ENCODE data around the gene DHRS2. TPM values are rescaled to one million over a fixed set of nuclear protein-coding genes. Genes with fewer than 3 reads are reported as not detected.
"Not testable (repeated sequence)": the region's sequence is repeated elsewhere in the genome, so short reads cannot be mapped to it uniquely, and the experiment has no call there.

DHRS2 gene
- polyA plus RNA-seq, 1 experiment, result 0.09 TPM

DNA sequence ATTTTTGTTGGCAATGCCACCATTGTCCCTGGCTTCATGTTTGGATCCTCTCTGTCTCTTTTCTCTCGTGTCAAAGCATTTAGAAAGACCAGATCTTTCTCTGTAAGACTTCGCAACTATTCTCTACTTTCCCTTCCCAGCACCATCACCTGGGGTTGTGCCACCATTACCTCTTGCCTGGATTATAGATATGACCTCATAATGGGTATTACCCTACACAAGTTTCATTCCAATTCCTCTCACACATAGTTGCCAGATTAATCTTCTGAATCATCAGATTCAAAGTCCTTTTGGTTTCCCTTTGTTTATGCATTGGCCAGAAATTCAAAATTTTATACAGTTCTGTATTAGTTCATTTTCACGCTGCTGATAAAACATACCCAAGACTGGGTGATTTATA is 27.2 kb upstream of the DHRS2 start:
- no peak overlapping the region for H3K4me3 ChIP-seq (ENCODE audit: low read depth, low read length)
- CTCF ChIA-PET, result no interaction called here
- TF ChIP-seq, protein P1, sequence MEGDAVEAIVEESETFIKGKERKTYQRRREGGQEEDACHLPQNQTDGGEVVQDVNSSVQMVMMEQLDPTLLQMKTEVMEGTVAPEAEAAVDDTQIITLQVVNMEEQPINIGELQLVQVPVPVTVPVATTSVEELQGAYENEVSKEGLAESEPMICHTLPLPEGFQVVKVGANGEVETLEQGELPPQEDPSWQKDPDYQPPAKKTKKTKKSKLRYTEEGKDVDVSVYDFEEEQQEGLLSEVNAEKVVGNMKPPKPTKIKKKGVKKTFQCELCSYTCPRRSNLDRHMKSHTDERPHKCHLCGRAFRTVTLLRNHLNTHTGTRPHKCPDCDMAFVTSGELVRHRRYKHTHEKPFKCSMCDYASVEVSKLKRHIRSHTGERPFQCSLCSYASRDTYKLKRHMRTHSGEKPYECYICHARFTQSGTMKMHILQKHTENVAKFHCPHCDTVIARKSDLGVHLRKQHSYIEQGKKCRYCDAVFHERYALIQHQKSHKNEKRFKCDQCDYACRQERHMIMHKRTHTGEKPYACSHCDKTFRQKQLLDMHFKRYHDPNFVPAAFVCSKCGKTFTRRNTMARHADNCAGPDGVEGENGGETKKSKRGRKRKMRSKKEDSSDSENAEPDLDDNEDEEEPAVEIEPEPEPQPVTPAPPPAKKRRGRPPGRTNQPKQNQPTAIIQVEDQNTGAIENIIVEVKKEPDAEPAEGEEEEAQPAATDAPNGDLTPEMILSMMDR (IDR thresholded peaks at IDR 0.05; ENCODE audit: low read depth, low read length), result no peak

DNA sequence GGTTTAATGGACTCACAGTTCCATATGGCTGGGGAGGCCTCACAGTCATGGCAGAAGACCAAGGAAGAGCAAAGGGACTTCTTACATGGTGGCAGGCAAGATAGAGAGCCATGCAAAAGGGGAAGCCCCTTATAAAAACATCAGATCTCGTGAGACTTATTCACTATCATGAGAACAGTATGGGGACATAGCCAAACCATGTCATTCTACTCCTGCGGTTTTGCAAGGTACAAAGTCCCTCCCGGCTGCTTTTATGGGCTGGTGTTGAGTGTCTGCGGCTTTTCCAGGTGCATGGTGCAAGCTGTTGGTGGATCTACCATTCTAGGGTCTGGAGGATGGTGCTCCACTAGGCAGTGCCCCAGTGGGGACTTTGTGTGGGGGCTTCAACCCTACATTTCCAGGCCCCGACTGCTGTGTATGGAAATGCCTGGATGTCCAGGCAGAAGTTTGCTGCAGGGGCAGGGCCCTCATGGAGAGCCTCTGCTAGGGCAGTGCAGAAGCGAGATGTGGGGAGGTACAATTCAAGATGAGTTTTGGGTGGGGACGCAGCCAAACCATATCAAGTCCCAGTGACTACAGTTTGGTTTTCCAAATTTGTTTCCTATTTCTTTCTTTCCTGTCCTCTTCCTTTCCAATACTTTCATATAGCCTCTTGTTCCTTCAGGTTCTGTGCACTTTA is 26.6 kb upstream of the DHRS2 start:
- DNase-seq (ENCODE audit: low read depth, low spot score); H3K27me3 ChIP-seq (ENCODE audit: control insufficient read depth, insufficient read depth, low read length); H3K4me3 ChIP-seq (ENCODE audit: low read depth, low read length); H3K9me3 ChIP-seq (ENCODE audit: control insufficient read depth, insufficient read depth, low read length); H3K27ac ChIP-seq (ENCODE audit: low read depth, low read length); POLR2A ChIA-PET: not testable (repeated sequence)
- CTCF ChIA-PET, result interaction anchor here (0.8 kb wide), 1 partner anchor 56 kb away, joined by 3 read pairs; no protein-coding TSS in a partner anchor

More for the DNA sequence above, 27.2 kb upstream of the DHRS2 start:
- no peak overlapping the region for H3K27ac ChIP-seq (ENCODE audit: low read depth, low read length)
- peaks cover 4% of the 10 kb centered on the region for H3K27me3 ChIP-seq (ENCODE audit: control insufficient read depth, insufficient read depth, low read length)
- DNase-seq (ENCODE audit: low read depth, low spot score), result no peak
- H3K9me3 ChIP-seq (ENCODE audit: control insufficient read depth, insufficient read depth, low read length), result no peaks in the 10 kb centered on the region
- POLR2A ChIA-PET, result no interaction called here

DNA sequence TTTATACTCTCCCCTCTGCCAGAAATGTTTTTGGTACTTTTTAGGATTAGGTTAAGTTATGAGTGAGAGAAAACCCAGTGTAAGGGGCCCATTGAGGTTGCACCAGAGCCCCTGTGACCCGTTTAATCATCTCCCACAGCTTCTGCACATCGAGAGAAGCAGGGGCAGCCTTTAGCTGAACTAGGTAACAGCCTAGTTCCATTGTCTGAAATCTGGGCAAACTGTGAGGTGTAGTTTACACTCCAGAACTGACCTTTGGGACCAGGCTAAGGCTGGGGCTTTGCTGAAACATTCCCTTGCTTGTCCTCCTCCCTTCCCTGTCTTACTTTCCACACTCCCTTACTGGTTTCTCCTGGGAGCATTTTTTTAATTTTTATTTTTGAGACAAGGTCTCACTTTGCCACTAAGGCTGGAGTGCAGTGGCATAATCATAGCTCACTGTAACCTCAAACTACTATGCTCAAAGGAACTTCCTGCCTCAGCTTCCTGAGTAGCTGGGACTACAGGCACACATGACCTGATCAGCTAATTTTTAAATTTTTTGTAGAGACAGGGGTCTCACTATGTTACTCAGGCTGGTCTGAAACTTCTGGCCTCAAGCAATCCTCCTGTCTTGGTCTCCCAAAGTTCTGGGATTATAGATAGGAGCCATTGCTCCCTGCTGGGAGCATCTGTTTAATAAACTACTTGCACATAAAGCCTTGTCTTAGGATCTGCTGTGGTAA is 25.9 kb upstream of the DHRS2 start:
- CTCF ChIA-PET, result interaction anchor here (0.8 to 4.6 kb wide), 2 partner anchors 21 to 56 kb away, joined by 3 to 27 read pairs; no protein-coding TSS in a partner anchor
- no peak for DNase-seq (ENCODE audit: low read depth, low spot score)
- TF ChIP-seq, protein P1 (IDR thresholded peaks at IDR 0.05; ENCODE audit: low read depth, low read length), result no peak
- H3K27me3 ChIP-seq (ENCODE audit: control insufficient read depth, insufficient read depth, low read length), result peaks cover 4% of the 10 kb centered on the region
- no peak overlapping the region for H3K27ac ChIP-seq (ENCODE audit: low read depth, low read length)
- POLR2A ChIA-PET, result no interaction called here
- H3K4me3 ChIP-seq (ENCODE audit: low read depth, low read length), result no peak overlapping the region
- H3K9me3 ChIP-seq (ENCODE audit: control insufficient read depth, insufficient read depth, low read length), result no peaks in the 10 kb centered on the region

DNA sequence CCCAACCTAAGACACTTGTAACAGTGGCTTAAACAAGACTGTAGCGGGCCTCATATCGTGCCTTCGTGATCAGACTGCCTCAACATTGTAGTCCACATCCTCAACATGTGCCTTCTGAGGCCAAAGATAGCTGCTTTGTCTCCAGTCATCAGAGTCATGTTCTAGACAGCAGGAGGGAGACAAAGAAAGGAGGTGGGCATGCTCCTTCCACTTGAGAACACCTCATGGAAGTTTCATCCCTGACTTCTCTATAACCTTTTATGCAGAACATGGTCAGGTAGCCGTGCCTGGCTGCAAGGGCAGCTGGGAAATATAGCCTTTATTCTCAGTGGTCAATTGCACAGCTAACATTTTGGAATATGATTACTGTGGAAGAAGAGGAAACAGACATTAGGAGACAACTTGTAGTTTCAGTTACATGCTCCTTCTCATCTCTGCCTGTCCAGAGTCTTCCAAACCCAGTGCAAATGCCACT is 25.3 kb upstream of the DHRS2 start:
- POLR2A ChIA-PET, result no interaction called here
- H3K9me3 ChIP-seq (ENCODE audit: control insufficient read depth, insufficient read depth, low read length), result no peaks in the 10 kb centered on the region
- H3K27me3 ChIP-seq (ENCODE audit: control insufficient read depth, insufficient read depth, low read length), result peaks cover 4% of the 10 kb centered on the region
- no peak overlapping the region for H3K4me3 ChIP-seq (ENCODE audit: low read depth, low read length)
- no peak overlapping the region for H3K27ac ChIP-seq (ENCODE audit: low read depth, low read length)
- TF ChIP-seq, protein P1 (IDR thresholded peaks at IDR 0.05; ENCODE audit: low read depth, low read length), result no peak
- DNase-seq (ENCODE audit: low read depth, low spot score), result no peak
- CTCF ChIA-PET, result interaction anchor here (1.3 to 4.6 kb wide), 2 partner anchors 21 to 22 kb away, joined by 3 to 27 read pairs; no protein-coding TSS in a partner anchor

DNA sequence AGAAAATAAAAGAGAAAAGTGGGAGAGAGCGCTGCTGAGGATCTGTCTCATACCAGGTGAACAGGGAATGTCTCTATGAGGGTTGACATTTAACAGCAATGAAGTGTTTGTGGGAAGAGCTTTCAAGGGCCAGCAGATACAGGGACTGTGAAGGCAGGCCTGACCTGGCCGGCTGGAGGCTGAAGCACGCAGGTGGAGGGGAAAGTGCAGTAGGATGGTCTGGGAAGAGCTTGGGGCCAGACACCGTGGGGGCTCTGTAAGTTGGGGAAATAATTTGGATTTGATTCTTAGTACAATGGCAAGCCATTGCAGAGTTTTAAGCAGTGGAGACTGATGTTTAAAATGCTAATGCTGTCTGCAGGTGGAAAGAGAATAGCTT is 23.8 kb upstream of the DHRS2 start:
- TF ChIP-seq, protein P1 (IDR thresholded peaks at IDR 0.05; ENCODE audit: low read depth, low read length), result no peak
- no peak overlapping the region for H3K4me3 ChIP-seq (ENCODE audit: low read depth, low read length)
- CTCF ChIA-PET, result interaction anchor here (0.6 to 4.6 kb wide), 2 partner anchors 19 to 21 kb away, joined by 3 to 27 read pairs; no protein-coding TSS in a partner anchor
- peaks cover 4% of the 10 kb centered on the region for H3K27me3 ChIP-seq (ENCODE audit: control insufficient read depth, insufficient read depth, low read length)
- no peak for DNase-seq (ENCODE audit: low read depth, low spot score)
- H3K27ac ChIP-seq (ENCODE audit: low read depth, low read length), result no peak overlapping the region
- H3K9me3 ChIP-seq (ENCODE audit: control insufficient read depth, insufficient read depth, low read length), result no peaks in the 10 kb centered on the region
- POLR2A ChIA-PET, result no interaction called here
